Neural cell (in vitro differentiated cells): Measurements from ENCODE around the gene NR4A3. TPM values are rescaled to one million over a fixed set of nuclear protein-coding genes. Genes with fewer than 3 reads are reported as not detected.

Source experiments
- H2AFZ ChIP-seq: fragments of 200-600, 300-800 bp; sonication (generic), shearing (Covaris generic); 2 replicates; pipeline ENCODE4 v1.6.0; 2014; ENCODE audit warnings: low read depth, mild to moderate bottlenecking, antibody characterized with exemption, low read length, moderate library complexity
- H3F3A ChIP-seq: fragments of 200-600 bp; shearing (Covaris generic); 2 replicates; pipeline ENCODE4 v1.6.1; 2016; ENCODE audit warnings: mild to moderate bottlenecking, moderate library complexity, mixed read lengths, antibody characterized with exemption, low read length; ENCODE audit not compliant: insufficient read depth, poor library complexity, severe bottlenecking
- H3K27ac ChIP-seq: fragments of 200-600, 300-800 bp; sonication (generic), shearing (Covaris generic); 2 replicates; pipeline ENCODE4 v1.5.1; 2014; ENCODE audit warnings: mild to moderate bottlenecking, low read length, moderate library complexity
- H3K27me3 ChIP-seq: fragments of 300-800, 200-600 bp; sonication (generic), shearing (Covaris generic); 2 replicates; pipeline ENCODE4 v1.6.0; 2014; ENCODE audit warnings: mild to moderate bottlenecking, low read depth, low read length, moderate library complexity; ENCODE audit not compliant: insufficient read depth
- H3K36me3 ChIP-seq: fragments of 300-800, 200-600 bp; sonication (generic), shearing (Covaris generic); 2 replicates; pipeline ENCODE4 v1.5.1; 2014; ENCODE audit warnings: mild to moderate bottlenecking, antibody characterized with exemption, low read length, moderate library complexity; ENCODE audit not compliant: insufficient read depth
- H3K4me2 ChIP-seq: fragments of 300-800, 200-600 bp; sonication (generic), shearing (Covaris generic); 2 replicates; pipeline ENCODE4 v1.6.0; 2014; ENCODE audit warnings: mild to moderate bottlenecking, low read length
- H3K4me3 ChIP-seq: fragments of 300-800, 200-600 bp; sonication (generic), shearing (Covaris generic); 2 replicates; pipeline ENCODE4 v1.5.1; 2014; ENCODE audit warnings: mild to moderate bottlenecking, low read length, moderate library complexity
- H3K79me2 ChIP-seq: fragments of 200-600 bp; shearing (Covaris generic); replicated peaks from 2 replicates; pipeline ENCODE4 v1.6.0; 2014; ENCODE audit warnings: mild to moderate bottlenecking, low read length, moderate library complexity; ENCODE audit not compliant: insufficient read depth
- H3K9ac ChIP-seq: fragments of 300-800, 200-600 bp; sonication (generic), shearing (Covaris generic); 2 replicates; pipeline ENCODE4 v1.6.1; 2016; ENCODE audit warnings: mild to moderate bottlenecking, low read length, mixed read lengths
- H3K9me2 ChIP-seq: fragments of 200-600 bp; shearing (Covaris generic); 2 replicates; pipeline ENCODE4 v1.6.1; 2016; ENCODE audit warnings: mild to moderate bottlenecking, low read length, mixed read lengths; ENCODE audit not compliant: insufficient read depth
- H3K9me3 ChIP-seq: fragments of 200-600, 300-800 bp; sonication (generic), shearing (Covaris generic); 2 replicates; pipeline ENCODE4 v1.6.1; 2016; ENCODE audit warnings: mild to moderate bottlenecking, mixed run types, low read length, moderate library complexity, mixed read lengths
- H4K20me1 ChIP-seq: fragments of 200-600 bp; shearing (Covaris generic); 2 replicates; pipeline ENCODE4 v1.6.1; 2016; ENCODE audit warnings: mild to moderate bottlenecking, mixed run types; ENCODE audit not compliant: insufficient read depth
- MXI1 ChIP-seq: fragments of 450-650 bp; conservative IDR thresholded peaks from 2 replicates; pipeline ENCODE4 v1.6.1; 2014; ENCODE audit warnings: antibody characterized with exemption, mild to moderate bottlenecking; ENCODE audit not compliant: poor library complexity, severe bottlenecking
- POLR2AphosphoS5 ChIP-seq: IDR thresholded peaks from 2 replicates; pipeline ENCODE4 v1.6.1; 2012
- RAD21 ChIP-seq: fragments of 450-650 bp; conservative IDR thresholded peaks from 2 replicates; pipeline ENCODE4 v1.6.1; 2014; ENCODE audit warnings: antibody characterized with exemption, mild to moderate bottlenecking, moderate library complexity
- SMC3 ChIP-seq: fragments of 450-650 bp; conservative IDR thresholded peaks from 2 replicates; pipeline ENCODE4 v1.6.1; 2014; ENCODE audit warnings: antibody characterized with exemption, mild to moderate bottlenecking, moderate library complexity; ENCODE audit not compliant: poor library complexity
- TAF1 ChIP-seq: IDR thresholded peaks from 2 replicates; pipeline ENCODE4 v1.6.1; 2012; ENCODE audit warnings: low read depth
- polyA plus RNA-seq: library from polyadenylated mRNA; depleted of rRNA; stranded (reverse); fragments of >200 nt; gene quantifications from 2 replicates; pipeline ENCODE4 v1.2.3, GENCODE V29; 2014
- TF ChIP-seq, protein P1 (sequence below): fragments of 450-650 bp; IDR thresholded peaks from 2 replicates; pipeline ENCODE4 v1.5.1; 2014; ENCODE audit warnings: antibody characterized with exemption, mild to moderate bottlenecking, moderate library complexity; ENCODE audit not compliant: poor library complexity, severe bottlenecking

NR4A3 gene
- polyA plus RNA-seq, 1 donor from 2014 or later = 2.7 TPM

DNA sequence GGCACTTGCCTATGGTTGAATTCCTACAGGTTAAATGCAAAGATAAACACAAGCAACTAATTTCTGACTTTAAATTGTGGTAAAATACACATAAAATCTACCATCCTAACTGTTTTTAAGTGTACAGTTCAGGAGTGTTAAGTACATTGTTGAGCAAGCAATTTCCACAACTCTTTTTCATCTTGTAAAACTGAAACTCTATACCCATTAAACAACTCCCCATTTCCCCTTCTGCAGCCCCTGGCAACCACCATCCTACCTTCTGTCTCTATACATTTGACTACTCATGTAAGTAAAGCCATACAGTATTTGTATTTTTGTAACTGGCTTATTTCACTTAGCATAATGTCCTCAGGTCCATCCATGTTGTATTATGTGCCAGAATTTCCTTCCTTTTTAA, 46.3 kb downstream of the NR4A3 start:
- TF ChIP-seq, protein P1, sequence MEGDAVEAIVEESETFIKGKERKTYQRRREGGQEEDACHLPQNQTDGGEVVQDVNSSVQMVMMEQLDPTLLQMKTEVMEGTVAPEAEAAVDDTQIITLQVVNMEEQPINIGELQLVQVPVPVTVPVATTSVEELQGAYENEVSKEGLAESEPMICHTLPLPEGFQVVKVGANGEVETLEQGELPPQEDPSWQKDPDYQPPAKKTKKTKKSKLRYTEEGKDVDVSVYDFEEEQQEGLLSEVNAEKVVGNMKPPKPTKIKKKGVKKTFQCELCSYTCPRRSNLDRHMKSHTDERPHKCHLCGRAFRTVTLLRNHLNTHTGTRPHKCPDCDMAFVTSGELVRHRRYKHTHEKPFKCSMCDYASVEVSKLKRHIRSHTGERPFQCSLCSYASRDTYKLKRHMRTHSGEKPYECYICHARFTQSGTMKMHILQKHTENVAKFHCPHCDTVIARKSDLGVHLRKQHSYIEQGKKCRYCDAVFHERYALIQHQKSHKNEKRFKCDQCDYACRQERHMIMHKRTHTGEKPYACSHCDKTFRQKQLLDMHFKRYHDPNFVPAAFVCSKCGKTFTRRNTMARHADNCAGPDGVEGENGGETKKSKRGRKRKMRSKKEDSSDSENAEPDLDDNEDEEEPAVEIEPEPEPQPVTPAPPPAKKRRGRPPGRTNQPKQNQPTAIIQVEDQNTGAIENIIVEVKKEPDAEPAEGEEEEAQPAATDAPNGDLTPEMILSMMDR = no peak
- TF ChIP-seq SMC3 = no peak
- H3K9ac ChIP-seq = no peak overlapping the region
- H3K36me3 ChIP-seq = no peaks in the 10 kb centered on the region
- H4K20me1 ChIP-seq = no peaks in the 10 kb centered on the region
- no peaks in the 10 kb centered on the region for H3K9me3 ChIP-seq
- no peaks in the 10 kb centered on the region for H3F3A ChIP-seq
- no peak overlapping the region for H3K27ac ChIP-seq
- H2AFZ ChIP-seq = no peak overlapping the region
- H3K9me2 ChIP-seq = no peaks in the 10 kb centered on the region
- no peak overlapping the region for H3K4me3 ChIP-seq
- no peaks in the 10 kb centered on the region for H3K27me3 ChIP-seq
- no peak overlapping the region for H3K4me2 ChIP-seq
- no peaks in the 10 kb centered on the region for H3K79me2 ChIP-seq

DNA sequence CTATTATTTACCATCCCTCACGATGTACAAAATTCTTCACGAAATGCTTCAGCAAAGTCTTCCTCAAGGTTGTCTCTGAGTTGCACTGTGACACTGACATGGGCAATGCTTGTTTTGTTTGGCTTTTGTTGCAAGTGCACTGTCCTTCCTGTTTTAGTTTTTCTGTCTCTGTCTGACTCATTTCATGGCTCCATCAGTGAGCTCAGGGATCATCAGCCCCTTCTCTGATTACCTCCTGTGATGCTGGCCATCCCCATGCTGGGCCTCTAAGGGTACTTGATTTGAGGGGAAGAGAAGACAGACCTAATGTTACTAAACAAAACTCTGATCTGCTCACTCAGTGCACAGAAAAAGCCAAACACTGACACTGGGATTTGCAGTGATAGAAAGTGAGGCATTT, 47.2 kb downstream of the NR4A3 start:
- H3K9me2 ChIP-seq = no peaks in the 10 kb centered on the region
- no peak overlapping the region for H3K27ac ChIP-seq
- H3K79me2 ChIP-seq = no peaks in the 10 kb centered on the region
- H4K20me1 ChIP-seq = no peaks in the 10 kb centered on the region
- no peaks in the 10 kb centered on the region for H3K27me3 ChIP-seq
- H2AFZ ChIP-seq = no peak overlapping the region
- H3K4me3 ChIP-seq = no peak overlapping the region
- no peaks in the 10 kb centered on the region for H3K9me3 ChIP-seq
- no peak overlapping the region for H3K9ac ChIP-seq
- TF ChIP-seq MXI1 = no peak
- no peak for TF ChIP-seq RAD21
- no peaks in the 10 kb centered on the region for H3F3A ChIP-seq
- no peaks in the 10 kb centered on the region for H3K36me3 ChIP-seq
- no peak overlapping the region for H3K4me2 ChIP-seq

DNA sequence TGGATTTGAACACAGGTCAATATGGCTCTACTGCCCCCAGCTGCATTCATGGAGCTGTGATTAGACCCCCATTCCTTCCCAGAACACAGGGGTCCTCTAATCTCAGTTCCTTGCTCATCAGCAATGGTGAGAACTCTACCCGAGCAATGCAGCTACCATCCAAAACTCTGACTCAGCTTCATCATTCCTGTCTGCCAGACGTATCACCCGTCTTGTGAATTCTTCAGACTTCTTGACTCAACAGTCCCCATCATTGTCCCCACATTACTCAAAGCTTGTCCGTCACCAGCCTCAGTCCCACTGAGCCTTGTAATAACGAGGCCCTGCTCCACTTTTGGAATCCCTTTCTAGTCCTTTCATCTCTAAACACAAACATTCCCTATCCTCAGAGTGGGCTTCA, 48.4 kb downstream of the NR4A3 start:
- Histone ChIP-seq H3K9me3 (no peaks in the 10 kb centered on the region), H3K79me2 (no peaks in the 10 kb centered on the region), H3K27ac (no peak overlapping the region), H4K20me1 (no peaks in the 10 kb centered on the region), H2AFZ (no peak overlapping the region), H3K4me3 (no peak overlapping the region), H3K36me3 (no peaks in the 10 kb centered on the region), H3K4me2 (no peak overlapping the region), H3K27me3 (no peaks in the 10 kb centered on the region), H3K9me2 (no peaks in the 10 kb centered on the region), H3K9ac (no peak overlapping the region), H3F3A (no peaks in the 10 kb centered on the region)
- TF ChIP-seq SMC3 (no peak), TAF1 (no peak), MXI1 (no peak), POLR2AphosphoS5 (no peak)

DNA sequence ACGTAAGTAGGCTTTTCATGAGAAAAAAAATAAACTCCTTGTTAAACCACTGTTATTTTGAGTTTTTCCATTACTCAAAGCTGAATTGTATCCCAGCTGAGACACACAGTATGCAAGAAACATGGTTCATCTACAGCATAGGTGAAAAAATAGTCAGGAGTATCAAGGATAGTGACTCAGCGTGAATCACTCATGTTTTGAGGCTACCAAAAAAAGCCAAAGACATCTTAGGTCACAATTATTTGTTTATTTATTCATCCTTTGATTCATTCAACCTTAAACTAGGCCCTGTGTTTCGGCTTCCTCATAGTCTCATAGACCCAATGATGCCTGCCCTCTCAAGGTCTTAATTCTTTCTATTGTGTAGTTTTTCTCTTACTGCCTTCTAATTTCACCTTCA, 51.8 kb downstream of the NR4A3 start:
- no peak overlapping the region for H3K9ac ChIP-seq
- no peak overlapping the region for H3K4me2 ChIP-seq
- H3K79me2 ChIP-seq = no peaks in the 10 kb centered on the region
- no peak overlapping the region for H3K27ac ChIP-seq
- no peak for TF ChIP-seq SMC3
- no peak for TF ChIP-seq POLR2AphosphoS5
- TF ChIP-seq RAD21 = no peak
- no peaks in the 10 kb centered on the region for H3K27me3 ChIP-seq
- no peaks in the 10 kb centered on the region for H3F3A ChIP-seq
- no peaks in the 10 kb centered on the region for H3K9me2 ChIP-seq
- H3K36me3 ChIP-seq = no peaks in the 10 kb centered on the region
- H4K20me1 ChIP-seq = no peaks in the 10 kb centered on the region
- H2AFZ ChIP-seq = no peak overlapping the region
- no peak overlapping the region for H3K4me3 ChIP-seq
- no peaks in the 10 kb centered on the region for H3K9me3 ChIP-seq
